Astrocyte of the cerebellum (primary cell): ENCODE results near the gene ADD2.

Experiments
- DNase-seq: peaks from one replicate; pipeline ENCODE4 v3.0.0-alpha.2; 2011; ENCODE audit warnings: low read depth
- H3K4me3 ChIP-seq: 2 replicates; pipeline ENCODE4 v1.5.1; 2011; ENCODE audit warnings: mild to moderate bottlenecking, low read depth, low read length, moderate library complexity
- CTCF ChIP-seq: IDR thresholded peaks from 2 replicates; pipeline ENCODE4 v1.5.1; 2012; ENCODE audit warnings: low read length, low read depth, moderate library complexity, mild to moderate bottlenecking; ENCODE audit errors: missing control alignments
- in situ Hi-C: cut with HindIII; loops from 2 replicates; pipeline ENCODE4 v1.10.0; 2017; ENCODE audit warnings: low sequenced_read_pairs

ADD2 gene

GRCh38 chr2:70784320-70784719 lies 16.3 kb upstream of the ADD2 start:
- TF ChIP-seq CTCF: no peak
- in situ Hi-C loops: no loop called here
- no peak overlapping the region for H3K4me3 ChIP-seq
- no peak for DNase-seq

GRCh38 chr2:70779911-70780545 lies 12.0 kb upstream of the ADD2 start:
- no peak for DNase-seq
- no peak overlapping the region for H3K4me3 ChIP-seq
- in situ Hi-C loops: no loop called here
- TF ChIP-seq CTCF: no peak

- DNase-seq: no peak
- in situ Hi-C loops: no loop called here
- H3K4me3 ChIP-seq: no peak overlapping the region
- no peak for TF ChIP-seq CTCF
These were observed 11.5 kb upstream of the ADD2 start for GRCh38 chr2:70779491-70779890.

- TF ChIP-seq CTCF: no peak
- DNase-seq: no peak
- in situ Hi-C loops: no loop called here
- no peak overlapping the region for H3K4me3 ChIP-seq
These were observed 10.7 kb upstream of the ADD2 start for GRCh38 chr2:70778676-70779075.

GRCh38 chr2:70777450-70777849 lies 9.4 kb upstream of the ADD2 start:
- no peak for DNase-seq
- no peak overlapping the region for H3K4me3 ChIP-seq
- no peak for TF ChIP-seq CTCF
- in situ Hi-C loops: no loop called here

- no peak for TF ChIP-seq CTCF
- no peak for DNase-seq
- in situ Hi-C loops: no loop called here
- H3K4me3 ChIP-seq: no peak overlapping the region
These were observed 8.3 kb upstream of the ADD2 start for GRCh38 chr2:70776266-70776665.

- TF ChIP-seq CTCF: no peak
- no peak for DNase-seq
- in situ Hi-C loops: no loop called here
- H3K4me3 ChIP-seq: no peak overlapping the region
These were observed 7.1 kb upstream of the ADD2 start for GRCh38 chr2:70775141-70775540.
